K562 (cell line): ENCODE data around the gene CHCHD6. TPM values are rescaled to one million over a fixed set of nuclear protein-coding genes. Genes with fewer than 3 reads are reported as not detected.

Source experiments
- ATAC-seq: fragments of 200-7000 bp; cut with Tn5 transposase; 3 replicates; pipeline ENCODE4 v1.9.1; 2020; ENCODE audit warnings: moderate library complexity
- BruUV-seq: library from RNA; stranded (reverse); fragments of 400-500 nt; replicated peaks from 2 replicates; lab custom pipeline; 2021; lab: Mats Ljungman, UMichigan
- CTCF ChIA-PET: fragments of 300-600 bp; formaldehyde crosslinking; extraction: SDS; loops from one replicate; lab custom pipeline; 2021; ENCODE audit warnings: low intra/inter-chr PET ratio; lab: Yijun Ruan, JAX
- POLR2A ChIA-PET: fragments of 300-600, 350-650 bp; sonication (Branson Sonifier 250); formaldehyde crosslinking; extraction: SDS; loops from one replicate; lab custom pipeline; 2021; ENCODE audit warnings: antibody characterized with exemption, inconsistent platforms; lab: Yijun Ruan, JAX
- DNase-seq, 4 experiments: peaks; one replicate each; pipeline versions ENCODE4 v3.0.0 to v3.0.0-alpha.2; 2011 to 2018; ENCODE audit warnings: low spot score in 3 of 4, mixed read lengths in 3 of 4; ENCODE audit errors: extremely low read depth in 1 of 4
- FAIRE-seq: peaks from 2 replicates; lab custom pipeline; 2011; peaks lifted over from hg19 to GRCh38; lab: Jason Lieb, UNC
- H2AFZ ChIP-seq: 2 replicates; pipeline ENCODE4 v1.6.0; 2011; ENCODE audit warnings: low read depth, low read length, control low read depth, inconsistent platforms
- H3K27ac ChIP-seq: fragments of 200-600 bp; 3 replicates; pipeline ENCODE4 v1.8.0; 2011; ENCODE audit warnings: low read depth, mild to moderate bottlenecking, control low read depth, inconsistent platforms, low read length, moderate library complexity, mixed read lengths; ENCODE audit errors: extremely low read depth
- H3K27me3 ChIP-seq, 2 experiments: fragments of 300-600 bp in 1 of 2; 2 replicates in 1 of 2; 3 replicates in 1 of 2; pipeline versions ENCODE4 v1.6.0 to v1.8.0; 2011; ENCODE audit warnings: inconsistent platforms in 2 of 2, low read length in 2 of 2, mild to moderate bottlenecking in 1 of 2, mixed read lengths in 1 of 2, moderate library complexity in 1 of 2; ENCODE audit not compliant: control insufficient read depth in 2 of 2, insufficient read depth in 2 of 2
- H3K36me3 ChIP-seq: fragments of 300-600 bp; 3 replicates; pipeline ENCODE4 v1.8.0; 2011; ENCODE audit warnings: mild to moderate bottlenecking, low read length, inconsistent platforms; ENCODE audit not compliant: control insufficient read depth, insufficient read depth
- H3K4me1 ChIP-seq, 2 experiments: fragments of 200-600 bp in 1 of 2; replicated peaks in 1 of 2; 2 replicates in 1 of 2; 3 replicates in 1 of 2; pipeline versions ENCODE4 v1.5.1 to v1.8.0; 2011; ENCODE audit warnings: inconsistent platforms in 2 of 2, low read length in 2 of 2, mild to moderate bottlenecking in 1 of 2, mixed read lengths in 1 of 2, moderate library complexity in 1 of 2; ENCODE audit not compliant: control insufficient read depth in 2 of 2, insufficient read depth in 2 of 2
- H3K4me2 ChIP-seq: 2 replicates; pipeline ENCODE4 v1.6.1; 2011; ENCODE audit warnings: low read length, control low read depth, inconsistent platforms, mixed read lengths; ENCODE audit not compliant: insufficient read depth
- H3K4me3 ChIP-seq: fragments of 200-600 bp; sonication (generic), shearing (Covaris generic); 2 replicates; pipeline ENCODE4 v1.5.1; 2016; ENCODE audit warnings: control low read depth, inconsistent platforms
- H3K79me2 ChIP-seq: fragments of 200-600 bp; 3 replicates; pipeline ENCODE4 v1.8.0; 2011; ENCODE audit warnings: low read length, inconsistent platforms; ENCODE audit not compliant: control insufficient read depth, insufficient read depth
- H3K9ac ChIP-seq, 2 experiments: 2 replicates each; pipeline versions ENCODE4 v1.6.0 to v1.6.1; 2011; ENCODE audit warnings: low read depth in 2 of 2, low read length in 2 of 2, control low read depth in 1 of 2, inconsistent platforms in 1 of 2, mild to moderate bottlenecking in 1 of 2, mixed read lengths in 1 of 2; ENCODE audit not compliant: insufficient read depth in 1 of 2
- H3K9me1 ChIP-seq: one replicate; pipeline ENCODE4 v1.6.0; 2011; ENCODE audit warnings: inconsistent platforms, mild to moderate bottlenecking, low read length, moderate library complexity; ENCODE audit not compliant: control insufficient read depth, insufficient read depth
- H3K9me3 ChIP-seq: replicated peaks from 2 replicates; pipeline ENCODE4 v1.5.1; 2011; ENCODE audit warnings: low read depth, low read length, inconsistent platforms; ENCODE audit not compliant: control insufficient read depth, insufficient read depth
- H4K20me1 ChIP-seq: replicated peaks from 2 replicates; pipeline ENCODE4 v1.6.1; 2011; ENCODE audit warnings: low read length, inconsistent platforms, mixed read lengths; ENCODE audit not compliant: control insufficient read depth, insufficient read depth
- CREB1 ChIP-seq, 2 experiments: sonication (generic) in 1 of 2; formaldehyde crosslinking in 1 of 2; IDR thresholded peaks; 2 replicates each; pipeline versions ENCODE4 v1.6.1 to v1.8.0; 2012 to 2022; ENCODE audit warnings: inconsistent platforms in 1 of 2, mild to moderate bottlenecking in 1 of 2, missing genetic modification reagents in 1 of 2, moderate library complexity in 1 of 2
- PTBP1 ChIP-seq: fragments of 200-400 bp; formaldehyde crosslinking; IDR thresholded peaks from 2 replicates; pipeline ENCODE4 v1.6.1; 2017; ENCODE audit warnings: low read depth, low read length
- SIX5 ChIP-seq, 2 experiments: IDR thresholded peaks; 2 replicates each; pipeline ENCODE4 v1.6.1; 2011; ENCODE audit warnings: low read length in 2 of 2, borderline replicate concordance in 1 of 2, low read depth in 1 of 2, mild to moderate bottlenecking in 1 of 2, moderate library complexity in 1 of 2; ENCODE audit not compliant: insufficient read depth in 1 of 2
- ZNF41 ChIP-seq: fragments of 250-450 bp; sonication (Bioruptor Pico); conservative IDR thresholded peaks from 2 replicates; pipeline ENCODE4 v1.4.0; 2020; ENCODE audit warnings: mild to moderate bottlenecking
- WGBS: fragments of 100-300 bp; shearing (Covaris generic); methylation state at CpG from one replicate; pipeline ENCODE4 v1.1.6; 2016; ENCODE audit warnings: low coverage, mixed read lengths; ENCODE audit not compliant: insufficient coverage; ENCODE audit errors: missing lambda C conversion rate; 5-methylcytosine and 5-hydroxymethylcytosine counted together
- in situ Hi-C: fragments of 300-500 bp; cut with MboI; formaldehyde crosslinking; loops from 4 replicates; pipeline ENCODE4 v1.15.0; 2018; ENCODE audit warnings: inconsistent platforms, mixed read lengths
- intact Hi-C: fragments of 100-400 bp; cut with micrococcal nuclease; formaldehyde crosslinking; loops from 2 replicates; pipeline ENCODE4 v1.14.2; 2022
- polyA plus RNA-seq, 8 experiments: library from polyadenylated mRNA; depleted of rRNA in 4 of 8; stranded (reverse) in 5 of 8; unstranded in 3 of 8; fragments of >200 nt; fragmentation: Nextera tagmentation in 2 of 8; fragmentation: Illumina TruSeq in 1 of 8; extraction: Ambion mirVana in 2 of 8; extraction: Trizol in 1 of 8; gene quantifications; 2 replicates each; pipeline versions ENCODE4 v1.2.1 to v1.2.3, GENCODE V29; 2011 to 2014; ENCODE audit warnings: inconsistent platforms in 1 of 8, missing spikeins in 1 of 8
- total RNA-seq, 7 experiments: library from RNA; depleted of rRNA in 6 of 7; stranded (reverse); fragments of >200 nt in 6 of 7; fragmentation: Illumina TruSeq in 2 of 7; extraction: Trizol in 2 of 7; gene quantifications; 2 replicates each; pipeline versions ENCODE4 v1.2.1 to v1.2.3, GENCODE V29; 2011 to 2021; ENCODE audit warnings: low replicate concordance in 1 of 7

CHCHD6 gene
- total and polyA plus RNA-seq, 9 of the 15 experiments (the other 6 are each of a cell fraction or from before 2014, with no cell fraction given), result 4.6 to 18.6 (median 10.9) TPM

DNA sequence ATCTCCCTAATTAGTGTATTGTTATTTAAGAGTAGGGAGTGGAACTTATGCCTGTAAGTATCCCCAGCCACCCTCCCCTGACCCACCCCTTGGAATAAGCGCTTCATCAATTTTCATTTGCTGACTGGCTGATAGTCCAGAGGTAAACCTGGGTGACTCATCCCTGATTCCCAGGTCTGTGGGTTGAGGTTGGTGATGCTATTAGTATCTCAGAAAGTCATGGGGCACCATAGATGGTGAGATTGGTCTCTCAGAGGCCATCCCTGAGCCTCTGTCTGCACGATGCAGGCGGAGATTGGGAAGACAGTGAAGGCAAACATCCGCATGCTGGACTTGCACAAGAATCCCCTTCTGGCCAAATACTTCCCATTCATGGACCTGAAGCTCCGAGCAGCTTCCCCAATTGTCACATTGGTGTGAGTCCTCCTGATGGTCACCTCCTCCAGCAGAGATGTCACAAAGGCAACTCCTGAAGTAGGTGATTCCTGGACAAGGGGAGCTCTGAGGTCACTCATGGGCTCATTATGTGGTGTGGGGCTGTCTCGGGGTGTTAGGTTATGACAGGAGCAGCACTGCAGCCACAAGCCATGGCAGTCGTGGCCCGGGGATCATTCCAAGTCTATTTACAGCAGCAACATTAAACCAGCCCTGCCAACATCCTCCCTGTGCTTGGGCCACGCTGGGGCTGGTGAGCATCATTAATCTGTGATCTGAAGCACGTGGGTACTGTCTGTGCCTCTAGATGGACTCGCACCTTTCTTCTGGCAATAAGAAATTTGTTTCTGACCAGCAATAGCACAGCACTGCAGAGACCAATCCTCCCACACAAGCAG, 42.3 kb upstream of the CHCHD6 start:
- 3% methylated on average over 9 of the region's 11 CpGs for WGBS
- no peaks in the 10 kb centered on the region for H3K4me1 ChIP-seq
- no peak for ATAC-seq
- peaks cover 0 to 47% of the 10 kb centered on the region in 2 experiments; a peak in 2 of 5 replicates for H3K27me3 ChIP-seq
- ChIA-PET CTCF (no interaction called here), POLR2A (interaction anchor here (0.7 kb wide), 1 partner anchor 423 kb away, joined by 3 read pairs; no protein-coding TSS in a partner anchor)
- H3K36me3 ChIP-seq, result no peaks in the 10 kb centered on the region
- intact Hi-C loops, result loop anchor here (10.0 kb wide), 1 partner anchor 137 kb away; the partner anchor contains the start of gene CHST13
- no peak for DNase-seq
- H3K9me1 ChIP-seq, result no peaks in the 10 kb centered on the region
- H3K9ac ChIP-seq, result no peak overlapping the region
- in situ Hi-C loops, result no loop called here
- FAIRE-seq, result no peak
- H3K4me3 ChIP-seq, result no peak overlapping the region
- H3K4me2 ChIP-seq, result no peak overlapping the region
- no peak for TF ChIP-seq PTBP1
- TF ChIP-seq SIX5 (IDR thresholded peaks at IDR 0.05; ENCODE audit: borderline replicate concordance in 1 of 2, insufficient read depth in 1 of 2, low read depth in 1 of 2, low read length in 2 of 2), result no peak
- TF ChIP-seq CREB1 (IDR thresholded peaks at IDR 0.05), result no peak
- no peak for TF ChIP-seq CREB1 (CRISPR knock-in tag; IDR thresholded peaks at IDR 0.05)
- TF ChIP-seq ZNF41 (CRISPR knock-in tag), result no peak
- H4K20me1 ChIP-seq, result no peaks in the 10 kb centered on the region
- no TSS peak for BruUV-seq
- no peak overlapping the region for H2AFZ ChIP-seq
- no peaks in the 10 kb centered on the region for H3K9me3 ChIP-seq
- no peaks in the 10 kb centered on the region for H3K79me2 ChIP-seq
- no peak overlapping the region for H3K27ac ChIP-seq
